AG10803 (cell line): ENCODE measurements around the gene ZNF438.
A peak's percentile ranks its signal among the peaks of the same experiment; 100 is the strongest.

Experiments
- DNase-seq: peaks from one replicate; pipeline ENCODE4 v3.0.0; 2010; ENCODE audit warnings: low read depth
- H3K4me3 ChIP-seq: 2 replicates; pipeline ENCODE4 v1.5.1; 2011; ENCODE audit warnings: mild to moderate bottlenecking, low read length, control low read depth
- TF ChIP-seq, protein P1 (sequence below): conservative IDR thresholded peaks from 2 replicates; pipeline ENCODE4 v1.5.1; 2011; ENCODE audit warnings: mild to moderate bottlenecking, low read length, control low read depth, inconsistent platforms

The ZNF438 gene

DNA sequence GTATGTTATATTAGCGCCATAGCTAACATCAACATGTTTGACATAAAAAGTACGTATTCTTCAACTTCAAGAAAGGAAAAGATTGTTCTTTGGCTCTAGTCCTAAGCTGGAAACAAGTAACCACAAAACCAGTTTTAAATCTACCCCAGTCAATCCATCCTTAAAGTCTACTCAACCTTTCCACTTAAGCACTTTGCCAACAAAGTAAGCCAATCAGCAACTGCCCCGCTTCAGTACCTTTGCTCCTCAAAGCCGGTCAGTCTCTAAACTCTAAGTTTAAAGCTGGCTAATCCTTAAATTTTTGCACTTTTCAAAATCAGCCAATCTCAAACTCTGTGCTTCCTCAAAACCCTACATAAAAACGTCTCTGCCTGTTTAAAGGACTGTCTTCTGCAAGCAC is 8.1 kb downstream of the ZNF438 start:
- no peak for DNase-seq
- H3K4me3 ChIP-seq, result no peak overlapping the region
- TF ChIP-seq, protein P1, sequence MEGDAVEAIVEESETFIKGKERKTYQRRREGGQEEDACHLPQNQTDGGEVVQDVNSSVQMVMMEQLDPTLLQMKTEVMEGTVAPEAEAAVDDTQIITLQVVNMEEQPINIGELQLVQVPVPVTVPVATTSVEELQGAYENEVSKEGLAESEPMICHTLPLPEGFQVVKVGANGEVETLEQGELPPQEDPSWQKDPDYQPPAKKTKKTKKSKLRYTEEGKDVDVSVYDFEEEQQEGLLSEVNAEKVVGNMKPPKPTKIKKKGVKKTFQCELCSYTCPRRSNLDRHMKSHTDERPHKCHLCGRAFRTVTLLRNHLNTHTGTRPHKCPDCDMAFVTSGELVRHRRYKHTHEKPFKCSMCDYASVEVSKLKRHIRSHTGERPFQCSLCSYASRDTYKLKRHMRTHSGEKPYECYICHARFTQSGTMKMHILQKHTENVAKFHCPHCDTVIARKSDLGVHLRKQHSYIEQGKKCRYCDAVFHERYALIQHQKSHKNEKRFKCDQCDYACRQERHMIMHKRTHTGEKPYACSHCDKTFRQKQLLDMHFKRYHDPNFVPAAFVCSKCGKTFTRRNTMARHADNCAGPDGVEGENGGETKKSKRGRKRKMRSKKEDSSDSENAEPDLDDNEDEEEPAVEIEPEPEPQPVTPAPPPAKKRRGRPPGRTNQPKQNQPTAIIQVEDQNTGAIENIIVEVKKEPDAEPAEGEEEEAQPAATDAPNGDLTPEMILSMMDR, result no peak

DNA sequence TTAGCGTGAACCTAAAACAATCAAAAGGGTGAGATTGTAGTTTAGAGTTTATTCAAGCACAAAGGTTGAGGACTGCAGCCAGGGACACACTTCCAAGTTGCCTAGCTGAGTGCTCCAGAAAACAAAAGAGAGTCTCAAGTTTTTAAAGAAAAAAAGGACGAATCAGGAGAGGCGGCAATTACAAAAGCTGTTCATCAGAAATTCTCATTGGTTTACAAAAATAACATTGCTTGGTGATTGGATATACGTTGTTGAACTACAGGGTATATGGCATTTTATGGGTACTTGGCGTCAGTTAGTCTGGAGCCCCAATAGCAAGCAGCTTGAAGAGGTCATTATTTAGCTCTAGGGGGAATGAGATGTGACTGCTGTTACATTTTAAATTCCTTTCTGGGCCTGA is 11.5 kb downstream of the ZNF438 start:
- no peak for DNase-seq
- H3K4me3 ChIP-seq, result no peak overlapping the region
- TF ChIP-seq, protein P1, result no peak

DNA sequence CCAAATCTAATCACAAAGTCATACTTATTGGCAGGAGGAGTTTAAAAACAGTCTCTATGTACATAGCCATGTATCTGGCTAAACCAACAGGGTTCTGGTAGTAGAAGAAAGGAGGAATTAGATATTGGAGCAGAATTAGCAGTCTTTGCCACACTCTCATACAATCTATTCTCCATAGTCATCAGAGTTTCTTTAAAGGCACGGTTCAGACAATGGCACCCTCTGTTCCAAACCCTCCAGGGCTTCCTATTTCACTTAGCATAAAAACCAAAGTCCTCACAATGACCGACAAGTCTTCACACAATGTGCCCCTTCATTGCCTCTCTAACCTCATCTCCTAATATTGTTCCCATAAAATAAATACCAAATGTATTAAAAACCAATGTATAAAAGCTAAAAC is 12.7 kb downstream of the ZNF438 start:
- TF ChIP-seq, protein P1, result no peak
- no peak for DNase-seq

DNA sequence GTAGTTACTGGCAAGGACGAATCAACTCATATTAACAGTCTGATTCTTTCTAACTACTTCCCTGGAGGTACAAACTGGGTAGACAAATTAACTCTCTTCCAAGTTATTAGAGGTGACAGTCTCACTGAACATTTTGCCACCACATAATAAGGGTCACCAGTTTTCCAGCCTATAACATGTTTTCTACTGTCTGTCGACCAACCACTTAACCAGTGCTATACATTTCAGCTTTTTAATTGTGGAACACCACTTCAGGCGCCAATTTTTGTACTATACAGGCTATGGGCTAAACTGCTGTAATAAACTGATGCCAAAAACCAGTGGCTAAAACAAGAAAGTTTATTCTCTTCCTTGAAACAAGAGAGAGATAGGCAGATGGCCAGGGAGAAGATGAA is 13.3 kb downstream of the ZNF438 start:
- TF ChIP-seq, protein P1, result no peak
- H3K4me3 ChIP-seq, result no peak overlapping the region
- DNase-seq, result no peak

More for the DNA sequence above, 12.7 kb downstream of the ZNF438 start:
- H3K4me3 ChIP-seq, result no peak overlapping the region

DNA sequence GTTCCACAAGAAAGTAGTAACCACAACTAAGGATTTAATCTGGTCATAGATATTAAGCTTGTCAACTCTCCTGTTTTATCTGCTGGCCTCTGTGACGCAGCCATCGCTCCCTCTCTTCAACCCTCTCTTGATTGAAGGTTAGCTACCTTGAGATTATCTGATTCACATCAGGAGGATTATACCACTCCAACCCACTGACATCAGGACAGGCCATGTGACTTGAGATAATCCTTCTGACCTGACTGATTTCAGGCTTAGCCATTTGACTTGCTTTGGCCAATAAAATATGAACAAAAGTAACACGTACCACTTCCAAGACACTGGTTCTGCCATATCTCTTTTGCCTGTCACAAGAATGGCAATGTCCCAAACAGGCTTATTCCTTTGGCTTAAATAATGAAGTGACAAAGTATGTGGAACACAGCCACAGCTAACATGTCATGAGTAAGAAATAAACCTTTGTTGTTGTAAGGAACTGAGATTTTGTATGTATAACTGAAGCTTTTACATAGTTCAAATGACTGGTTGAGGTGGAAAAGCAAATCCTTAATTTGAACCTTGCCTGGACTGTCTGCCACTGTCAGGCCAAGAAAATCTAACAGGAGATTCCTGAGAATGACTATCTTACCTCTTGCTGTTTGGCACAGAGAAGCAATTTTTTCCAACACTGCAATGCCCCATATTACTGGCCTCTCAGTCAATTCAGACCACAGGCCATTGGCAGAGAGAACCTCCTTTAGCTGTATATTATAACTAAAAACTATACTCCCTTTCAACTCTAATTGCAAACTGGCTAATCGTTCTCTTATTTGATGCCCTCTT is 13.9 kb downstream of the ZNF438 start:
- H3K4me3 ChIP-seq, result no peak overlapping the region
- TF ChIP-seq, protein P1, result no peak
- DNase-seq, result peak; percentile 40

DNA sequence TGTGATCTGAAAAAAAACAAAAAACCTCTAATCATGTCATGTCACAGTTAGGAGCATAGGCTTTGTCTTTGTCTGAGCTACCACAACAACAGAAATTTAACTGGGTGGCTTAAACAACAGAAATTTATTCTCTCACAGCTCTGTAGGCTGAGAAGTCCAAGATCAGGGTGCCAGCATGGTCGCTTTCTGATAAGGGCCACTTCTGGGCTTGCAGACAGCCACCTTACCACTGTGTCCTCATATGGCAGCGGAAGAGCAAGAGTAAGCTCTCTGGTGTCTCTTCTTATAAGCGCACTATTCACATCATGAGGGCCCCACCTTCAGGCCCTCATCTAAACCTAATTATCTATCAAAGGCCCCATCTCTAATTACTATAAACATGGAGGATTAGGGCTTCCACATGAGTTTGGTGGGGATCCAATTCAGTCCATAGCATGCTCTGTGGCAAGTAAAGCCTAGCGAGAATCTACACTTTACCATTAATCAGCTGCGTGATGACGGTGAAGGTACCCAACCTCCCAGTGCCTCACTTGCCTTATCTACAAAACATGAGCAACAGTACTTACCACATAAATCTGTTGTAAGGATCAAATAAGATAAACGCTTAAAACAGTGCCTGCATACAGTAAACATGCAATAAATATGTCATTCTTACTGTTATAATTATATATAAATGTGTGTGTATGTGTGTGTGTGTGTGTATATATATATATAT is 17.3 kb downstream of the ZNF438 start:
- DNase-seq, result no peak
- TF ChIP-seq, protein P1, result no peak
- H3K4me3 ChIP-seq, result no peak overlapping the region

DNA sequence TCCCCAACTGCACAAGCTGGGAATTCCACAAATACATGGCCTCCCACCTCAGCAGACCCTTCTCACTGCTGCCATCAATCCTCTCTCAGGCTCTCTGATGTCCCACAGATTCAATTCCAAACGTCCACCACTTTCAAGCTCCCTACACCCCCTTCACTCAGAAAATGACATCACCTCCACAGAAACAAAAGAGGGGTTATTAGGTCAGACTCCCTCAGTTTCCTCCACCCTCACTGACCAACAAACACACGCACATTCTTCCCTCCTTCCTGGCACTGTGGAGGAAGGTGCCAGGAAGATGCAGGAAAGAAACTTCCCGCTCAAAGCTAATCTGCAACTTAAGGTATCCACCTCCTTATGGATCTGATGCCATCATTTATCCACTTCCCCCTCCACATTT is 18.3 kb downstream of the ZNF438 start:
- no peak overlapping the region for H3K4me3 ChIP-seq
- TF ChIP-seq, protein P1, result no peak
- no peak for DNase-seq
